ENCODE measurements around the gene SKA1. TPM values are rescaled to one million over a fixed set of nuclear protein-coding genes. Genes with fewer than 3 reads are reported as not detected.

SKA1 gene
- total RNA-seq, 1 experiment from 2014 or later, result 20.6 TPM

GRCh38 chr18:50331691-50332090, 43.2 kb upstream of the SKA1 start:
- no peak overlapping the region for H4K8ac ChIP-seq (replicated peaks; ENCODE audit: insufficient read length, low read depth, low read length)
- H3K23ac ChIP-seq (ENCODE audit: insufficient read length, low read depth, low read length), result no peak overlapping the region
- no peak overlapping the region for H3K4me2 ChIP-seq (ENCODE audit: insufficient read depth, insufficient read length, low read length)
- H3K79me1 ChIP-seq (ENCODE audit: insufficient read depth, low read depth, low read length, poor library complexity, severe bottlenecking), result no peaks in the 10 kb centered on the region
- H3K18ac ChIP-seq (ENCODE audit: insufficient read length, low read depth, low read length), result no peak overlapping the region
- H3T11ph ChIP-seq (ENCODE audit: low read length), result no peak overlapping the region
- no peaks in the 10 kb centered on the region for H3K79me2 ChIP-seq (ENCODE audit: insufficient read depth, low read length)
- no peak overlapping the region for H3K56ac ChIP-seq (ENCODE audit: insufficient read length, low read depth, low read length)
- H3K4me1 Mint-ChIP-seq, result peaks cover 3 to 9% of the 10 kb centered on the region in 2 experiments; a peak in 3 of 4 replicates
- H2BK12ac ChIP-seq (ENCODE audit: insufficient read length, low read depth, low read length), result no peak overlapping the region
- no peak overlapping the region for H3K27ac Mint-ChIP-seq
- H2AFZ ChIP-seq (ENCODE audit: low read length), result no peak overlapping the region
- no peak overlapping the region for H2BK5ac ChIP-seq (ENCODE audit: insufficient read length, low read length)
- H3K14ac ChIP-seq (ENCODE audit: insufficient read depth, low read length), result no peak overlapping the region
- DNase-seq, result no peak
- no peak overlapping the region for H2BK20ac ChIP-seq (ENCODE audit: low read depth, low read length, poor library complexity, severe bottlenecking)
- no peak overlapping the region for H3K27ac ChIP-seq (ENCODE audit: insufficient read length, low read depth, low read length)
- H3K4ac ChIP-seq (ENCODE audit: low read depth, low read length), result no peak overlapping the region
- H3K27me3 Mint-ChIP-seq (ENCODE audit: low read depth), result peaks cover 2% of the 10 kb centered on the region
- H3K4me3 Mint-ChIP-seq, result no peak overlapping the region
- no peaks in the 10 kb centered on the region for H3K9me3 ChIP-seq (ENCODE audit: control insufficient read depth, low read depth, low read length)
- no peak overlapping the region for H4K91ac ChIP-seq (ENCODE audit: insufficient read length, low read depth, low read length)
- H2BK15ac ChIP-seq (ENCODE audit: low read depth, low read length), result no peak overlapping the region
- H3K9me3 Mint-ChIP-seq, result peaks cover 3 to 11% of the 10 kb centered on the region in 2 experiments; a peak in 4 of 5 replicates
- no peaks in the 10 kb centered on the region for H3K23me2 ChIP-seq (ENCODE audit: insufficient read length, low read depth, low read length, poor library complexity, severe bottlenecking)
- no peak overlapping the region for H2AK5ac ChIP-seq (ENCODE audit: insufficient read length, low read length)
- no peak overlapping the region for H3K9ac ChIP-seq (ENCODE audit: extremely low read depth, insufficient read length, low read length)
- no peaks in the 10 kb centered on the region for H4K20me1 ChIP-seq (ENCODE audit: control insufficient read depth, insufficient read depth, insufficient read length)
- H2BK120ac ChIP-seq (ENCODE audit: low read depth, low read length, poor library complexity, severe bottlenecking), result no peak overlapping the region
- no peak for TF ChIP-seq CTCF (conservative IDR thresholded peaks at IDR 0.05)
- WGBS (ENCODE audit: extremely low coverage, insufficient read length, low lambda C conversion rate), result no CpG with 5 or more reads among the region's 1 CpG
- peaks cover 0 to 8% (median 1%) of the 10 kb centered on the region in 3 experiments; a peak in 4 of 7 replicates for H3K36me3 Mint-ChIP-seq (ENCODE audit: insufficient read depth in 1 of 3, low read depth in 3 of 3)
- no peaks in the 10 kb centered on the region for H3K27me3 ChIP-seq (ENCODE audit: insufficient read depth, low read length)
- no peak overlapping the region for H4K5ac ChIP-seq (ENCODE audit: insufficient read length, low read depth, low read length)
- no peaks in the 10 kb centered on the region for H3K4me1 ChIP-seq (ENCODE audit: insufficient read depth, low read length)
